Adipose tissue (tissue), 3 donors: ENCODE results near the gene FNDC1. TPM values are rescaled to one million over a fixed set of nuclear protein-coding genes. Genes with fewer than 3 reads are reported as not detected.

Experiments
- H3K27ac ChIP-seq: one replicate; pipeline ENCODE4 v1.5.1; 2013; ENCODE audit warnings: low read depth, low read length
- WGBS, 3 donors: extraction: QIAGEN DNeasy Blood & Tissue Kit; methylation state at CpG; one replicate each; pipeline ENCODE4 v1.1.7; 2013; 5-methylcytosine and 5-hydroxymethylcytosine counted together
- polyA plus RNA-seq, 3 donors: library from polyadenylated mRNA; stranded (reverse); fragments of 200-250 nt; gene quantifications; one replicate each; pipeline ENCODE4 v1.2.3, GENCODE V29; 2013
- donor health status: healthy with polysubstance abuse.
- donor health status: Bipolar disorder and iron deficiency.
- donor health status: healthy.

FNDC1 gene
- polyA plus RNA-seq, 3 donors: 0.18 to 0.43 TPM; not detected in 1

GRCh38 chr6:159152782-159153181, 16.4 kb upstream of the FNDC1 start:
- no peak overlapping the region for H3K27ac ChIP-seq
- WGBS, 3 donors: 53 to 60% (median 57%) methylated on average over 2 of the region's 2 CpGs

- WGBS, 3 donors: 58 to 84% (median 67%) methylated on average over 2 of the region's 2 CpGs
- H3K27ac ChIP-seq: no peak overlapping the region
Measured at GRCh38 chr6:159155679-159156078, 13.5 kb upstream of the FNDC1 start.

- H3K27ac ChIP-seq: no peak overlapping the region
- 33 to 48% (median 41%) methylated on average over 1 of the region's 1 CpG for WGBS, 3 donors
Measured at GRCh38 chr6:159156089-159156488, 13.1 kb upstream of the FNDC1 start.

- no peak overlapping the region for H3K27ac ChIP-seq
- 49 to 60% (median 60%) methylated on average over 2 of the region's 2 CpGs for WGBS, 3 donors
Measured at GRCh38 chr6:159157431-159157830, 11.8 kb upstream of the FNDC1 start.

- WGBS, 3 donors: 52 to 85% (median 81%) methylated on average over 3 of the region's 3 CpGs
- no peak overlapping the region for H3K27ac ChIP-seq
Measured at GRCh38 chr6:159161839-159162238, 7.4 kb upstream of the FNDC1 start.

GRCh38 chr6:159163901-159164370, 5.3 kb upstream of the FNDC1 start:
- H3K27ac ChIP-seq: no peak overlapping the region
- WGBS, 3 donors: 44 to 65% (median 64%) methylated on average over 5 of the region's 5 CpGs

GRCh38 chr6:159168536-159169192, 536 bp upstream of the FNDC1 start:
- 4 to 5% (median 5%) methylated on average over 38 to 43 of the region's 43 CpGs for WGBS, 3 donors
- no peak overlapping the region for H3K27ac ChIP-seq

GRCh38 chr6:159169557-159170332, 545 bp downstream of the FNDC1 start:
- no peak overlapping the region for H3K27ac ChIP-seq
- 1 to 2% (median 1%) methylated on average over 72 to 87 of the region's 87 CpGs for WGBS, 3 donors

GRCh38 chr6:159170333-159170672, 1.1 kb downstream of the FNDC1 start:
- WGBS, 3 donors: 6 to 8% (median 7%) methylated on average over 7 of the region's 7 CpGs
- H3K27ac ChIP-seq: no peak overlapping the region

- H3K27ac ChIP-seq: no peak overlapping the region
- WGBS, 3 donors: 42 to 48% (median 42%) methylated on average over 13 of the region's 13 CpGs
Measured at GRCh38 chr6:159170999-159171712, 2.0 kb downstream of the FNDC1 start.

- 55 to 67% (median 67%) methylated on average over 1 of the region's 1 CpG for WGBS, 3 donors
- H3K27ac ChIP-seq: no peak overlapping the region
Measured at GRCh38 chr6:159172091-159172491, 2.9 kb downstream of the FNDC1 start.

GRCh38 chr6:159174263-159174969, 5.2 kb downstream of the FNDC1 start:
- no peak overlapping the region for H3K27ac ChIP-seq
- 12 to 13% (median 12%) methylated on average over 19 of the region's 19 CpGs for WGBS, 3 donors

GRCh38 chr6:159176913-159177312, 7.7 kb downstream of the FNDC1 start:
- H3K27ac ChIP-seq: no peak overlapping the region
- 84 to 93% (median 89%) methylated on average over 4 of the region's 4 CpGs for WGBS, 3 donors

- 90 to 93% (median 90%) methylated on average over 9 of the region's 9 CpGs for WGBS, 3 donors
- H3K27ac ChIP-seq: no peak overlapping the region
Measured at GRCh38 chr6:159178847-159179246, 9.6 kb downstream of the FNDC1 start.

GRCh38 chr6:159180001-159180400, 10.8 kb downstream of the FNDC1 start:
- 79 to 88% (median 88%) methylated on average over 4 of the region's 4 CpGs for WGBS, 3 donors
- no peak overlapping the region for H3K27ac ChIP-seq

- H3K27ac ChIP-seq: no peak overlapping the region
- WGBS, 3 donors: 90 to 97% (median 91%) methylated on average over 2 of the region's 2 CpGs
Measured at GRCh38 chr6:159181914-159182313, 12.7 kb downstream of the FNDC1 start.

- H3K27ac ChIP-seq: no peak overlapping the region
- 76 to 97% (median 93%) methylated on average over 1 of the region's 1 CpG for WGBS, 3 donors
Measured at GRCh38 chr6:159184559-159184958, 15.4 kb downstream of the FNDC1 start.

GRCh38 chr6:159190460-159190859, 21.3 kb downstream of the FNDC1 start:
- WGBS, 3 donors: 68 to 87% (median 85%) methylated on average over 7 of the region's 7 CpGs
- no peak overlapping the region for H3K27ac ChIP-seq

GRCh38 chr6:159193923-159194322, 24.7 kb downstream of the FNDC1 start:
- no peak overlapping the region for H3K27ac ChIP-seq
- WGBS, 3 donors: 55 to 67% (median 55%) methylated on average over 2 of the region's 2 CpGs
